Activated naive CD4-positive, alpha-beta T cell treated with anti-CD3 and anti-CD28 coated beads, Interleukin-2, amount 50 U/mL, for 24 hours (primary cell): ENCODE results near the gene GSTA5.
"Not testable (repeated sequence)": the region's sequence is repeated elsewhere in the genome, so short reads cannot be mapped to it uniquely, and the experiment has no call there.

ENCODE experiments used
- H3K27ac Mint-ChIP-seq: one replicate; pipeline ENCODE4 v1.8.0; 2021; ENCODE audit warnings: mild to moderate bottlenecking, mixed read lengths
- H3K27me3 Mint-ChIP-seq: one replicate; pipeline ENCODE4 v1.8.0; 2021; ENCODE audit warnings: mixed read lengths
- H3K36me3 Mint-ChIP-seq: one replicate; pipeline ENCODE4 v1.8.0; 2021; ENCODE audit warnings: mixed read lengths
- H3K4me1 Mint-ChIP-seq: one replicate; pipeline ENCODE4 v1.8.0; 2021; ENCODE audit warnings: mixed read lengths
- H3K4me3 Mint-ChIP-seq: one replicate; pipeline ENCODE4 v1.8.0; 2021; ENCODE audit warnings: mild to moderate bottlenecking, mixed read lengths
- H3K9me3 Mint-ChIP-seq: one replicate; pipeline ENCODE4 v1.8.0; 2021; ENCODE audit warnings: mixed read lengths

The GSTA5 gene

DNA sequence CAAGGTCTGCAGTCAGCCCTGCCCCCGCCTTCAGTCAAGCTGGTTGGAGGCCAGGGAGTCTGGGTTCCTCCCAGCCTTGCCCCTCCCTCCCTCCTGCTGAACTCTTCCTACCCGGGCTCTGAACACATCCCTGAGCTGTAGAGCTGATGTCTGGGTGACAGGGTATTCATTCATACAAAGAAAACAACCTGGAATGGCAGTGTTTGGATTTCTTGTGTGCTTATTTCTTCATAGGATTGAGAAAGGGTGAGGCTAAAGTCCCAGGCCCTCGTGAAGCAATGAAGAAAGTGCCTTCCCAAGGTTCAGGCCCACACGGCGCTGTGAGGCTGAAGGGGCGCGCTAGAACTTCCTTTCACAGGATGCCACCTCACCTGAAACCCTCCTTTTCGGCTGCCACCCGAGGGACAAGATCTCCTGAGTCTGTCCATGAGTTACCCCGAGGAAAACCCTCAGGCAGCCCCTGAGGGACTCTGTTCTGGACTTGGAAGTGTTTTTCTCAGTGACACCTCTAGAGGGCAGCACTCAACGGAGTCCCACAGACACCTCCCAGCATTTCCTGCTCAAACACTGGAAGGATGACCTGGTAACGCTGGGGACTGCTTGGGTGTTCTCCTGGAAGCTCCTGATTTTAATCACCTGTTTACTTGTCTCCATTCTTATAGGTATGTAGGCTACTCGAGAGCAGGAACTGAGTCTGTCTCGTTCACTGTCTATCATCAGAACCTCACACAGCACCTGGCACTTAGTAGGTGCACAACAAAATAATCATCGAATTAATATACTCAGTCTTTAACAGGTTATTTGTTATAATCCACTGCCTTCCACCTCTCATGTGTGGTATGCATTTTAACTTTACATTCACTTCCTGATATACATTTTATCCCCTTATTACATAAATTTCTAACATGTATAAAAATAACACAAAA is 25.2 kb downstream of the GSTA5 start:
- no peaks in the 10 kb centered on the region for H3K27me3 Mint-ChIP-seq
- no peak overlapping the region for H3K4me3 Mint-ChIP-seq
- H3K9me3 Mint-ChIP-seq = no peaks in the 10 kb centered on the region
- H3K4me1 Mint-ChIP-seq = no peaks in the 10 kb centered on the region
- H3K27ac Mint-ChIP-seq = no peak overlapping the region
- H3K36me3 Mint-ChIP-seq = no peaks in the 10 kb centered on the region

- not testable (repeated sequence) for H3K9me3 Mint-ChIP-seq, H3K4me1 Mint-ChIP-seq, H3K27me3 Mint-ChIP-seq, H3K4me3 Mint-ChIP-seq, H3K27ac Mint-ChIP-seq, H3K36me3 Mint-ChIP-seq
Observed at GRCh38 chr6:52814545-52814944, 26.1 kb downstream of the GSTA5 start.

- H3K36me3 Mint-ChIP-seq, H3K27ac Mint-ChIP-seq, H3K9me3 Mint-ChIP-seq, H3K4me3 Mint-ChIP-seq, H3K27me3 Mint-ChIP-seq, H3K4me1 Mint-ChIP-seq: not testable (repeated sequence)
Observed at GRCh38 chr6:52809777-52810176, 30.8 kb downstream of the GSTA5 start.

DNA sequence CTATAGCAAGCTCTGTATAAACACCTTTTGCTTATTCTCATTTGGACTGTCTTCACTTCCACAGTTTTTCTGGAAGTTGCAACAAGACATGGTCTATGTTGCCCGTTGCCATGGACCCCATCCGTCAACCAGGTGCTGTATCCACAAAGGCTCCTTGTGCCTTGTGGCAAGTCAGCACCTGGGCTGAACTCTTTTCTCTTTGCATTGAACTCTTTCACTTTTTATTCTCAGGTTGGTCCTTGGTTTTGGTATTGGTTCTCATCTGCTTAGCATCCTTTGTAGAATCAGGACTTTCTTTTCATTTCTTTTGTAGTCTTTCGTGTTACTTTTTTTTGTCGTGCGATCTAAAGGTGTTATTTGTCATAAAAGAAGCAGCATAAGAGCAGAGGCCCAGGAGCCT is 32.0 kb downstream of the GSTA5 start:
- Mint-ChIP-seq H3K27ac (no peak overlapping the region), H3K4me3 (no peak overlapping the region)

DNA sequence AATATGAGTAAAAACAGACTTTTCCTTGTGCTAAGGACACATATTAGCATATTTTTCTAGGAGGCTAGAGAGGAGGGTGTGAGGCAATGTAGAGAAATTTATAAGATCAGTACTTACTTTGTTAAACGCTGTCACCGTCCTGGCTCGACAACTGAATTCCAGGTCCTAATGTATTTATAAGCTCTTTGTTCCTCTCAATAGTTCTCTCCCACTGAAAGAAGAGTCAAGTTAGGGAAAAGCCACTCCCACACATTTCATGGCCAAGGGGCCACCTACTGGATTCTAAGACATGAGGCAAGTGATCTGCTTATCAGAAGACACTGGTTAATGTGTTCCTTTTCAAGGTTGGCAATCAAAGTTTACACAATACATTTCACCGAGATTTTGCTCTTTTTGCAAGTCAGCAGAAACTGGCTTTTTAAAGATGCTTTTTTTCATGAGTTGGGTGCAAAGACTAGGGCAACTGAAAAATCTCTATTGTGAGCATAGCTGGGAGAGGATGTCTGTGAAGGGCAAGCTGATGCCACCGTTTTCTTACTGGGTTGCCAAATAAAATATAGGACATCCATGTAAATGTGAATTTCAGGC is 36.9 kb downstream of the GSTA5 start, which contains the start of gene GSTA1:
Gene GSTA1, minus strand, starts transcription at position 149 of the 588 bp plus-strand sequence. CDS start 4,549 bp downstream, outside the sequence.
- H3K9me3 Mint-ChIP-seq, H3K27ac Mint-ChIP-seq, H3K4me3 Mint-ChIP-seq, H3K27me3 Mint-ChIP-seq, H3K4me1 Mint-ChIP-seq, H3K36me3 Mint-ChIP-seq: not testable (repeated sequence)

More for the DNA sequence above, 32.0 kb downstream of the GSTA5 start:
- Mint-ChIP-seq H3K36me3 (no peaks in the 10 kb centered on the region), H3K4me1 (no peaks in the 10 kb centered on the region), H3K27me3 (peaks cover 3% of the 10 kb centered on the region), H3K9me3 (no peaks in the 10 kb centered on the region)

DNA sequence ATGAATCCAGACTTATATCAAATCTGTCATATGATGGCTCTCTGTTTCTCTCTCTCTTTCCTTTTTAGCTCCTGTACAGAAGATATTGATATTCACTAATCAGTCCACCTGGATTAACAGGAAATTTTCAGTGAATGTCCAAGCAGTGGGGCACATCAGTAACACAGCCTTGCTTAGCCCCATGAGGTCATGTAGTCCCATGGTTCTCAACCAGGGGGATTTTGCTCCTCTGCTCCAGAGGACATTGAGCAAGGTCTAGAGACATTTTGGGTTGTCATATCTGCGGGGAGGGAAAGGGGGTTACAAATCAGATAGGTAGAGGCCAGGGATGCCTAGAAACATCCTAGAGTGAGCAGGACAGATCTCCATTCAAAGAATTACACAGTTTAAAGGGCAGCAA is 37.8 kb downstream of the GSTA5 start:
- no peaks in the 10 kb centered on the region for H3K36me3 Mint-ChIP-seq
- H3K4me1 Mint-ChIP-seq = no peaks in the 10 kb centered on the region
- H3K27me3 Mint-ChIP-seq = peaks cover 8% of the 10 kb centered on the region
- H3K9me3 Mint-ChIP-seq = no peaks in the 10 kb centered on the region
- H3K4me3 Mint-ChIP-seq = no peak overlapping the region
- no peak overlapping the region for H3K27ac Mint-ChIP-seq

- Mint-ChIP-seq H3K27ac (no peak overlapping the region), H3K27me3 (peaks cover 11% of the 10 kb centered on the region), H3K9me3 (no peaks in the 10 kb centered on the region), H3K4me3 (no peak overlapping the region), H3K4me1 (no peaks in the 10 kb centered on the region), H3K36me3 (no peaks in the 10 kb centered on the region)
Observed at GRCh38 chr6:52801188-52801841, 39.3 kb downstream of the GSTA5 start.

GRCh38 chr6:52799272-52799671 is 41.3 kb downstream of the GSTA5 start:
- H3K4me1 Mint-ChIP-seq, H3K9me3 Mint-ChIP-seq, H3K4me3 Mint-ChIP-seq, H3K27ac Mint-ChIP-seq, H3K36me3 Mint-ChIP-seq: not testable (repeated sequence)
- H3K27me3 Mint-ChIP-seq = peaks cover 13% of the 10 kb centered on the region

- H3K27ac Mint-ChIP-seq, H3K36me3 Mint-ChIP-seq, H3K4me3 Mint-ChIP-seq, H3K9me3 Mint-ChIP-seq, H3K27me3 Mint-ChIP-seq, H3K4me1 Mint-ChIP-seq: not testable (repeated sequence)
Observed at GRCh38 chr6:52794366-52794765, 46.2 kb downstream of the GSTA5 start.

DNA sequence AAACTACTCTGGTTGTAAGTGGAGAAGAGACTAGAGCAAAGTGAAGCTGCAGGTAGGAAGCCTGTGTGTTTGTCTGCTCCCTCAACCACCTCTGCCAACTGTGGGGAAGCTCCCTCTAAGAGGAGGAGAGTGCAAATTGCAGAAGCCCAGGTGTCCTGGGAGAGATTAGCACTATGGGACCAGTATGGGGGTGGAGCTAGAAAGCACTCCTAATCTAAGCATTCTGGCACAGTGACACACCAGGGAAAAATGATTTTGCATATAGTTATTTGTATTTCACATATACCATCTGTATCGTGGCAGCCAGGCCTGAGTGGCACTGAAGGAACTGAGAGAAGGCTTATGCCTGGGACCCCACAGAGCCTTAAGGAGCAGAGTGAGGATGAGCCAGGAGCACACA is 49.8 kb downstream of the GSTA5 start:
- no peaks in the 10 kb centered on the region for H3K4me1 Mint-ChIP-seq
- H3K27ac Mint-ChIP-seq = no peak overlapping the region
- H3K9me3 Mint-ChIP-seq = peaks cover 4% of the 10 kb centered on the region
- no peaks in the 10 kb centered on the region for H3K36me3 Mint-ChIP-seq
- no peak overlapping the region for H3K4me3 Mint-ChIP-seq
- peaks cover 4% of the 10 kb centered on the region for H3K27me3 Mint-ChIP-seq

GRCh38 chr6:52789658-52790057 is 51.0 kb downstream of the GSTA5 start:
- not testable (repeated sequence) for H3K4me3 Mint-ChIP-seq, H3K27ac Mint-ChIP-seq, H3K27me3 Mint-ChIP-seq, H3K9me3 Mint-ChIP-seq, H3K36me3 Mint-ChIP-seq, H3K4me1 Mint-ChIP-seq

- Mint-ChIP-seq H3K4me1 (no peaks in the 10 kb centered on the region), H3K27ac (no peak overlapping the region), H3K36me3 (no peaks in the 10 kb centered on the region), H3K9me3 (peaks cover 4% of the 10 kb centered on the region), H3K27me3 (peaks cover 4% of the 10 kb centered on the region), H3K4me3 (no peak overlapping the region)
Observed at GRCh38 chr6:52788478-52788877, 52.1 kb downstream of the GSTA5 start.

DNA sequence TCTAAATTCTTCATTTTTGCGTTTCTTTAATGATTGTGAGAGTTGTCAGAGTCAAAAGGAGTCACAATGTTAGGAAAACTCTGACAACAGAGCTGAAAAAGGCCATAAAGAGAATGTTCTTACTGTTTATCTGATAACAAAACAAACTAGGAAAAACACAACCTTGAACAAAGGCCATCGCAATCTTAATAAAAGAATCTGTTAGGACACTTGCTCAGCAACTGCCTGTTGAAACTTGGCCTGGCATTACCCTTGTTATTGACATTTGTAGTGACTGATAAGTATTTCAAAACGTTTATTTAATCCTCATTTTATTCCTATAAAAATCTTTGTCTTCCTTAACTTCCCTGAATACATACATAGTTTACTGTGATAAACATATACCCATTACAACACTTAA is 52.7 kb downstream of the GSTA5 start:
- Mint-ChIP-seq H3K27ac (no peak overlapping the region), H3K9me3 (peaks cover 4% of the 10 kb centered on the region), H3K4me3 (no peak overlapping the region), H3K4me1 (no peaks in the 10 kb centered on the region), H3K27me3 (peaks cover 6% of the 10 kb centered on the region), H3K36me3 (no peaks in the 10 kb centered on the region)

GRCh38 chr6:52786249-52786956 is 54.2 kb downstream of the GSTA5 start:
- H3K4me3 Mint-ChIP-seq = no peak overlapping the region
- no peaks in the 10 kb centered on the region for H3K4me1 Mint-ChIP-seq

DNA sequence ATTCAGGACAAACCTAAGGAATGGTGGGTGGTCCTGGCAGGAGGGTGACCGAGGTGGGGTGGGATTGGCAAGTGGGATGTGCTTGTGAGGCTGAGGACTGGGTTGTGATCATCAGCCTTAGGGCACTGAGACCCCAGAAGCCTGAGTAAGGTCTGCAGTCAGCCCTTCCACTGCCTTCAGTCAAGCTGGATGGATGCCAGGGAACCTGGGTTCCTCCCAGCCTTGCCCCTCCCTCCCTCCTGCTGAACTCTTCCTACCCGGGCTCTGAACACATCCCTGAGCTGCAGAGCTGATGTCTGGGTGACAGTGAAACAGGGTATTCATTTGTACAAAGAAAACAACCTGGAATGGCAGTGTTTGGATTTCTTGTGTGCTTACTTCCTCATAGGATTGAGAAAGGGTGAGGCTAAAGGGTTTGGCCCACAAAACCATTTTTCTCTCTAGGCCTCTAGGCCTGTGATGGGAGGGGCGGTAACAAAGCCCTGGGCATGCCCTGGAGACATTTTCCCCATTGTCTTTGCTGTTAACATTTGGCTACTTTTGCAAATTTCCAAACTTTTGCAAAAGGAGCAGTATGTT is 57.8 kb downstream of the GSTA5 start:
- H3K27me3 Mint-ChIP-seq = peaks cover 14% of the 10 kb centered on the region
- not testable (repeated sequence) for H3K4me3 Mint-ChIP-seq, H3K9me3 Mint-ChIP-seq, H3K4me1 Mint-ChIP-seq, H3K36me3 Mint-ChIP-seq, H3K27ac Mint-ChIP-seq

More at GRCh38 chr6:52786249-52786956, 54.2 kb downstream of the GSTA5 start:
- no peak overlapping the region for H3K27ac Mint-ChIP-seq
- peaks cover 7% of the 10 kb centered on the region for H3K27me3 Mint-ChIP-seq
- H3K36me3 Mint-ChIP-seq = no peaks in the 10 kb centered on the region
- H3K9me3 Mint-ChIP-seq = no peaks in the 10 kb centered on the region
